HG02938 (cell line): ENCODE measurements around the gene GALNTL6.

Experiments used
- ATAC-seq: cut with Tn5 transposase; IDR thresholded peaks from one replicate; pipeline ENCODE4 v1.9.1; 2021; ENCODE audit warnings: mild to moderate bottlenecking, moderate library complexity; ENCODE audit not compliant: unreplicated experiment

GALNTL6 gene

DNA sequence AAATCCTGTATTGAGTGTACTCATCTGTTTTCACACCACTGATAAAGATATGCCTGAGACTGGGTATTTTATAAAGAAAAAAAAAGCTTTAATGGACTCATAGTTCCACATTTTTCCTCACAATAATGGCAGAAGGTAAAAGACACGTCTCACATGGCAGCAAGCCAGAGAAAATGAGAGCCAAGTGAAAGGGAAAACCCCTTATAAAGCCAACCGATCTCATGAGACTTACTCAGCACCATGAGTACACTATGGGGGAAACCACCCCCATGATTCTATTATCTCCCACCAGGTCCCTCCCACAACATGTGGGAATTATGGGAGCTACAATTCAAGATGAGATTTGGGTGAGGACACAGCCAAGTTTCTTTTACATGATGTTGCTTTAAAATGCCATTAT, 171.9 kb downstream of the GALNTL6 start:
- ATAC-seq: no peak

DNA sequence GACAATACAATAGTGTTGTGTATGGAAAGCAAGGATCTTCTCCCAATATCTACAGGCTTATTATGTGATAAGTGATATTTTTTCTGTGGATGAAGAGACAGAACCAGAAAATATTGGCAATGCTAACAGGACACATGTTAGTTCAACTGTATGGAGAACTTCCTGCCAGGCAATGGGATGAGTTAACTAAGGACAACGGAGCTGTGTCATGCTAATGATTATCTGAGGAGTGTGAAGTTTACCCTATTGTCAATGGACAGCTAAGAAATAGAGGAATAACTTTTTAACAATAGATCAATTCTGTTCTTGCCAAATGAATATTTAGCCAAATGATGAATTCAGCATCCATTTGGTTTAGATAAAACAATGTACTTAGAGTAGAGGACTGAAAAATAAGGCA, 180.0 kb downstream of the GALNTL6 start:
- ATAC-seq: no peak

DNA sequence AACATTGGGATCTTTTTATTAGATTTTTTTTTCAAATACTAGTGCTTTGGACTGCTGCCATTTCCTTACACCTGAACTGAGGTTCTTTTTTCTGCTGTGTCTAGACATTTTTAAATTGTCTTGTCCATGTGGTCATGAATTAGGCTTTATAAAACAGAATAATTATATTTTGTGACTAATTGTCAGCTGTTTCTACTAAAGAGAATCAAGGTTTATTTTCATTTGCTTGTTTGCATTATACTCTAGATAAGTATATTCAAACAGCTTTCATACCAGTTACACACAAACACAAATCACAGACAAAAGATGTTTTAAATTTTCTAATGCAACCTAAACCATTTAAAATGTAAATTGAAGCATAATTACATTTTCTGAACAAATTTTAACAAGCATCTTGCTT, 194.7 kb downstream of the GALNTL6 start:
- no peak for ATAC-seq

DNA sequence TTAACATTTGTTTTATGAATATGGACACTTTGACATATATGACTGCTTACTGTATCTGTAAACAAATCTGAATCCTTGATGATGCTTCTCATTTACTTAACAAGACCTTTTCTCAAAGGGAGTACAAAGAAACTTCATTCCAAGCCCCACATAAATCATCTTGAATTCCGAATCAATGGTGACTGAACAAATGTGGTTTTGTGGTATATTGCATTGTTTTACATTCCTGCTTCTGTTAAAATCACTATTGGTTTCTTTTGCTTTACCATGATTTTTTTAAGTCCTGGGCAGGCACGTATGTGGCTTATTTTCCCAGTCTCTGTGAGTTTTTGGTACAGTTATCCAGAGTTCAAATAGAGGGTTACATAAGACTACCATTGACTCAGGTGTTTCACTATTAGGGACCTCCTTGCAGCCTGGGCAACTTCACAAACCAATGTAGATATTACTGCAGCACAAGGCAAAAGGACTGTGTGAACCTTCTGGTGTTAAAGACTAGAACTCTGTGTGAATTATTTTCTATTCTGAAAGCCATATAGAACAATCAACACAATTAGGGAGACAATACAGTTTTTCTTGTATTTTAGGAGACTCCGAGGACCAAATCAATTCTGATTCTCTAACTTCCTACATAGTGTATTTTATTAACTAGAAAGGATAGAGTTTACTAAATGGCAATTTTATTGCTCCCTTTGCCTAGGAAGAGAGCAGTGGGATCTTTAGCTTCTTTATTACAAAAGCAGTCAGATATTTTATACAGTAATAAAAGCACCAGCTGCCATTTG, 196.4 kb downstream of the GALNTL6 start:
- ATAC-seq: no peak

DNA sequence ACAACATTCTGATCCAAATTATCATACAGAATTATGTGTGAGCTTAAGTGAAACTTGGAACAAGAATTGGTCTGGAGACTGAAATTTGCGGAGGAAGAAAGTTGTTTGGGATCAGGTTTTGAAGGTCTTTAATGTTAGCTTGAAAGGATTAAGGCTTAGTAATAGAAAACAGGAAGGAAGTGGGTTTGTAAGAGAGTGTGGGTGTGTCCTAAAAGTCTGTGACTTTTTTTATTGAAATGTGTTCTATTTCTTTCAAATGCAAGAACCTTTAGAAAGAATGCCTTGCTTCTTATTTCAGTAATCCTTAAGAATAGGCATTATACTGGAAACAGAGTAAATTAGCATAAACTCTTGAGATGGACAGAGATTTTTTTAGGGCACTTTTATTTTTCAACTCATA, 198.0 kb downstream of the GALNTL6 start:
- ATAC-seq: no peak

DNA sequence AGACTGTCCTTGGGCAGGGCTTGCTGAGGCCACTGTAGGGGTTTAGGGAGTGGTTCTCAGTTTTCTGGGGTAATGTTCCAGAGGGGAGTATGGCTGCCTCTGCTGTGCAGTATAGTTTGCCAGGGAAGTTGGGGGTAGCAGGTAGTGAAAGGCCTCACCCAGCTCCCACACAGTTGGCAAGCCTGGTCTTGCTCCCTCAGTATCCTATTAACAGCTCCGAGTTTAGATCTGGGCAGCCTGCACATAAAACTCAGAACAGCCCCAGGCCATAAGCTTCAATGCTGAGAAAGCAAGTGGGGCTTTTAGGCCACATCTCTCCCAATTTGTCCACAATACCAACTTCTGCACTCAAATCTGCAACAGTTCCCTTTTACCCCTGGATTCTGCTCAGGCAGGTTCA, 205.2 kb downstream of the GALNTL6 start:
- ATAC-seq: no peak

DNA sequence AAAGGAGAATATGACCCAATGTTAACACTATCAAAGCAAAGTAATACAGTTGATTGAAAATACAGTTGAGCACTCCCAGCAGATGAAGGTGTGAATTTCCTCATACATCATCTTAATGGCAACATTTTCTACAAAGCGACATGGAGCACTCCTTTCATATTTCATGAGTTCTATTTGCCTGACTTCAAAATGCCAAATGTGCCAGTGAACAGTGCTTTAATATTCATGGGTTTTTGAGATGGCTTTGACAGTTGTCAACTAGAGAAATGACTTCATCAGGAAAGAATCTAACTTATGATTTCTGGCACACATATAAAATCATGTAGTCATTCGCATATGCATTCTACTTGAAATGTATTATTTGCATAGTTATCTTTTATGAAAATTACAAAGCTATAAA, 222.4 kb downstream of the GALNTL6 start:
- no peak for ATAC-seq

DNA sequence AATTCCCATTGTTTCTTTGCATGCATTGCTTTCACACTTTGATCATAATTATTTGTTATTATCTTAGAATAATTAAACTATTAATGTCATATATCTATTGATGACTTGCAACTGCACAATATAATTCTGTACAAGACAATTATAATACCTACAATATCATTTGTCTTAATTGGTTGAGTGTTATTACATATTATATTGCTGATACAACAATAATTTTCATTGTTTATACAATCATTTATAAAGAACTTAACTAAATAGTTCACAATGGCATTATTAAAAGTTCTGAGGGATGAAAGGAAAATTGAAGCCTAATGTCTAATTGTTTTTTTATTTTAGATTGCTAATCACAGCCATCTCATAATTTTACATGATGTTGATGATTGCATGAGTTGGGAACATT, 227.6 kb downstream of the GALNTL6 start:
- ATAC-seq: no peak

DNA sequence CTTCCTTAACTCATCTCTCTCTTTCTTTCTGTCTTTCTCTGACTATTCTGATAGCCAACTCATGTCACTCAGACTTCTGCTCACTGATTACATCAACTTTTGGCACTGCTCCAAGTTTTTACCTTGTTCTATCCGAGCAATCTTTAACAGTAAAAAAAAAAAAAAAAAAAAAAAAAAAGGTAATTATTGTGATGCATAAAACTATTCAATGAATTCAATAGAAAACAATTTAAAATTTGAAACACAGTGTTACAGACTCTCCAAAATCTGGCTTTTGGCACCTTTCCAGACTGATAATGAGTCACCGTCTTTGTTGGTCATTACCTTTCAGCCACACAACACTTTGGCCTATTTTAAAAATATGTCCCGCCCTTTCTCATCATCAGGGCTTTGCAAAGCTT, 229.5 kb downstream of the GALNTL6 start:
- no peak for ATAC-seq

DNA sequence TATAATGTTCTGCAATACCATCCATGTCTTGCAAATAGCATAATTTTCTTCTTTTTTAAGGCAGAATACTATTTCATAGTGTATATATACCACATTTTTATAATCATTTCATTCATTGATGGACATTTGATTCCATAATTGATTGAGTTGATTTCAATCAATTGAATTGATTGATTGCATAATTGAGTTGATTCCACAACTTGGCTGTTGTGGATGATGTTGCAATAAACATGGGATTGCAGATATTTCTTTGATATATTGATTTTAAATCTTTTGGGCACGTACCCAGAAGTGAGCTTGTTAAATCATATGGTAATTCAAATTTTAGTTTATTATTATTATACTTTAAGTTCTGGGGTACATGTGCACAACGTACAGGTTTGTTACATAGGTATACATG, 232.8 kb downstream of the GALNTL6 start:
- ATAC-seq: no peak

DNA sequence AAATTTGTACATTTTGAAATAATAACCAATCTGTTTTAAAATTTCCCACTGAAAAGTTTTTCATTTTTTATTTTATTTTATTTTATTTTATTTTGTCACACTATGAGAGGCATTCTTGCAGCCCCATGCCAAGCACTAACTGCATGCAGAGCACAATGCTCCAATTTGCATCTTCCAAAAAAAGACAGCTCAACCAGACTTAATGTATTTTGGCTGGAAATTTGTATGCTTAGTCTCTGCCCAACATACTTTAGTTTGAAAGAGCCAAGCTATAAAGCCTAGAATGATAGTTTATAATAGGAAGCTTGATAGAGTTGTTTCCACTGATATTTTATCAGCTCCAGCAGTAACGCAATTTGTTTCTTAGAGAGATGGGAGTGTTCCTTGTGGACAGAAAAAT, 235.5 kb downstream of the GALNTL6 start:
- no peak for ATAC-seq

DNA sequence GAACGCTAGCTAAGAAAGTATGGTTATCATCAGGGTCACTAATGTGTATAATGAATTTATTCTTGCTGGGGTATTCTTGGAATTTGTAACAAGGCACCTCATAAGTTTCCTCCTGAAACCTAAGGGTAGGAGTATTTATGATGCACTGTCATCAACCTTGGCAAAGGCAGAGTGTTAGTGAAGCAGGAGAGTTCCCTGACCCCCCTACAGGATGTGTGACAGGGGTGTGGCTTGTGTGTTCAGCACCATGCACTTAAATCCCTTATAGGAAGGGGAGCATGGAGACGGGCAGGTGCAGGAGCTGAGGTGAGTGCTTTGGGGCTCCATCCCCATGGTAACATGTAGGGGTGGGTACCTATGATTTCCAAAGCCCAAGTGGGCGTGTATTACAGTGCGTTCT, 237.7 kb downstream of the GALNTL6 start:
- ATAC-seq: no peak

DNA sequence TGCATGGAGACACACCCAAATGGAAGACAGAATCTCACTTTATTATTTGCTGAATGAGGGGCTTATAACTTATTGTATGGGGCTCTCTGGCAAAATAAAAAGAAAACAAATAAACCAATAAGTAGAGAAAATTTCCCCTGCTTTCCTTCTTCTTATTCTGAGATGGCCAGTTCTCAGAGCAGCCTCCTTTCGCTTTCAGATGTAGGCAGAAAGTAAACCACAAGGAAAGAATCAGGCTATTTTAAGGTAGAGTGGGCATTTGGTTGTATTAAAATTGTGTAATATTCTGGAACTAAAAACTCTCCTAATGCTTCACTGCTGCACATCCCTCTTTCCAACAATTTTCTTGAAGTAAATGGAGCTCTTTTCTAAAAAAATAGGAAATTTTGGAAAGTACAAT, 241.8 kb downstream of the GALNTL6 start:
- peak; percentile 85 for ATAC-seq

DNA sequence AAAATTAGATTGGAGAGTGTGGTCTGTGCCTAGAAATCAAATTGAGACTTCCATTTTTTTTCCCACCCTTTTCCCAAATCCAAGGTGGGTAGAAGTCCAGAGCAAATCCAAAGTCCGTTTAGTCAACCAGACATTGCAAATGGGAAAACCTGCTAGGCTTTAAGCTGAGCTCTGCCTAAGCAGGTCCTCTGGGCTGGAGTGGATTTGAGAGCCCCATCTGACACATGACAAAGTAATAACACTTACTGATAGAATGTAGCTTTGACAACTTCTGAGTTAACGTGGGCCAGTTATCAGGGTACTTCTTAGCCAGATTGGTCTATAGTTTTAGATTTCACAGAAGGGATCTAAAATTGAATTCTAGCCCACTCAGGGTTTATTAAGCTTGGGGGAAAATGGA, 242.3 kb downstream of the GALNTL6 start:
- ATAC-seq: no peak

DNA sequence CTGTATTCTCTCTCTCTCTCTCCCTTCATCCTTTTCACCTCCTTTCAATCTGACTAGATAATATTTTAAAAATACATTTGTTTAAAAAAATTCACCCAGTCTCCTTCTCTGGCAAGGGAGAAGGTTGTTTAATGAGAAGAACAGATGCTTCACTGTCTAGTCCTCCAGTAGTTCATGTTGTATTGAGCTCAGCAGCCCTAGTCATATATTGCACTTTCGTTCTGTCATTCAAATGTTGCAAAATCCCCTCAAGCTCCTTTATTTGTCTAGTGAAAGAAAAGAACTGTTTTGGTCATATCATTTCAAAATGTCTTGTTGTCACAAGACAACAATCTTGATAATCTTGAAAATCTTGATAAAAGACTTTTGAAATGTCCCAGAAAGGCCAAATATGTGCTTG, 248.0 kb downstream of the GALNTL6 start:
- peak; percentile 59 for ATAC-seq

DNA sequence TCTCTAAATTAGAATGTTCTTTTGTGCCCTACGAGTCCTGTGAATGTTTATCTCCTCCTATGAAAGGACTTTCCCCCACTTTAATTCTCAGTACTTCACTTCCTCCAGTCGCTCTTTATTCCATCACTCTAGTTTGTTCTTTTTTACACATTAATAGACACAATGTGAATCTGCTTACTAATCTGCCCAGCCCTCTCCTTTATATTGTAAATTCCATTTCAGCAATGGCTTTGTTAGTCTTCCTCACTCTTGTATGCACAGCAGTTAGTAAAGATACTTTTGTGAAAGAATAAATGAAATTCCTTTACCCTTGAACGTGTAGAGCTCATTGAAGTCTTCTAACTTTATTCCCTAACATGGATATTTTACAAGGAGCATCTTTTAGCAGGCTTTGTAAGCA, 255.3 kb downstream of the GALNTL6 start:
- no peak for ATAC-seq

DNA sequence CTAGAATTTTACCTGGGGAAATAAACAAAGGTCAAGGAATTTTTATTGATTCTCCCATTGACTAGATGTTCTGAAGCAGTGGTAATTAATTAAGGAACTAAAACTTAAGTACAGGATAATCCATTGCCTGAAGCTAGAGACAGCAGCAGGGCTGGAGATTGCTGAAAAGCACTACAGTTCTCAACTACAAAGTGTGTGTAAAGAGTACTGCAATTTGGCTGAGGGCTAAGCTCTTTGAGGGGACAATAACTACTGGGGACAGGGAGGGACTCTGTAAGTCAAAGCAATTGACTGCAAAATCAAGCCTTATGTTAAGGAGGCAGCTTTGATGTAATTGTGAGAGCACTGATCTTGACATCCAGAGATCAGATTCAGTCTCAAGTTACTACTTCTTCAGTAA, 260.4 kb downstream of the GALNTL6 start:
- ATAC-seq: no peak

DNA sequence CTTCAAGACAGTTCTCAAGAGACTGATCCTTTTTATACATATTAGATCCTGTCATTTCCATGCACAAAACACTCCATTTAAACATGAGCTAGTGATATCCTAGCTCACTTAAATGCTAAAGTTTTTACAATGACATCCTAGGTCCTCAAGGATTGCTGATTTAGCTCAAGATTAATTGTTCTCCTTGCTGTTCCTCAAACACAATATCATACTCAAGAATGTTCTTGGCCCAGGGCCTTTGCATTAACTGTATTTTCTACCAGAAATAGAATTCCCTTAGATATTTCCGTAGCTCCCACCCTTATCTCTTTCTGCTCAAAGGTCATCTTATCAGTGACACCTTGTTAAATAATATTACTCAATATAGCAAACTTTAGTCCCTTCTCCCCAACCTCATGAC, 270.1 kb downstream of the GALNTL6 start:
- no peak for ATAC-seq

DNA sequence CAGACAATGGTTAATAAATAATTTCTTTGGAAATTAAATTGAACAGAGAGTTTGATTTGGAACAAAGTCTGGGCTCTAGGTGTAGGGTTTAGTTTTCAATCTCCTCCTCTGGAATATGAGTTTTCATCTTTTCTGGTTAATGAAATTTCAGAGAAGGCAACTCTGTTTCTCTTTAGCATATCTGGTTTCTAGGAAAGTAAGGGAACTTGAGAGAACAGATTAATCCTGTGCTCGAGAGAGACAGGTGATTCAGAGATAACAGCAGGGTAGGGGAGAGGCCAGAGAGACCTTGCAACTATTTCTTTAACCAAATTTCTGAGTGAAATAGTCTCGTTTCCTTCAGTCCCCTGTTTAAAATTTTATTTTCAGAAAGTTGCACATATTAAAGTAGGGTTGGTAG, 275.4 kb downstream of the GALNTL6 start:
- ATAC-seq: no peak

DNA sequence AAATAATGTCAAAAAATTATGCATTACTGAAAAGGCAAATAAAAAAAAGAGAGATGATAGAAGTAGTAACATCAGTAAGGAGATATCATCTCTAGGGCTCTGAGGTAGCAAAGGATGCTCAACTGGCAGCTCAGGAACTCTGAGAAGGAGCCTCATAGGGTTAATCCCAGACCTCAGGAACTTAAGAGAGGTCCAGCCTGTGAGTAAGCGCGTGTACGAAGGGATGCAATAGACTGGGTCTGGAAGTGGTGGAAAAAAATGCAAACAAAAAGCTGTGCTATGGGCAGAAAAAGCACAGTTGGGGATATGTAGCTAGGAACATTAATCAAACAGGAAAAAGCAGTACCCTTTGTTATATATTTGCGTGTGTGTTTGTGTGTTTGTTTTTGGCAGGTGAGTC, 282.0 kb downstream of the GALNTL6 start:
- ATAC-seq: no peak

DNA sequence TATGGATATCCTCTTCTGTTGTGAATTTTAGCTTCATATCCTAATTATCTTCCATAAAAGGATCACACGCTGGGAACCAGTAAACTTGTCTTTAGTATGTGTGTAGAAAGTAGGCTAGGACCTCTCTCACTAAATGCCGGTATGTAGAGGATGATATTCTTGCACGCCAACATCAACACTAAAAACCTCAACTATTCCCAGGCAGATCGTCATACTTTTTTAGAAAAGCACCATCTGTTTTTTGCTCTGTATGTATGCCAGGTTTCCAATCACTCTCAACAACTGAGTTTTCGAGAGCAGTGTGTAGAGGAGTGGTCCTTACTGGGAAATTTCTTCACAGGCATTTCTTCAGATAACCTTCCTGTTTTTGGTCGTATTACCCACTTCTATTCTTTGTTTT, 283.6 kb downstream of the GALNTL6 start:
- ATAC-seq: no peak

DNA sequence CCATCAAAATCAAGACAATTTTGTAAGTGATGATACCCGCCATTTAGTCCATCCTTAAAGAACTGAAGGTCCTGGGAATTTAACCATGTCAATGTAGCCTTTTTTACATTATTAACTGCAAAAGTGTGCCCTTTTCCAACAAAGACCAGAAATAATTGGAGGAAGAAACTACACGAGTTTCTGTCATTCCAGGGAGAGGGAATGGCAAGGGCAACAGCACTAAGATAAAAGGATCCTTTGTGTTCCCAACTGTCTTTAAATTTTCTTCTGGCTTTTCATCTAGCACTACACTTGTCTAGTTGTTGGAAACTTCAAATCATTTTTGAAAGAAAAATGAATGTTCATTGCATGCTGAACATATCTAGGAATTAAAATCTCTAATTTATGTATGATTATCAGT, 286.2 kb downstream of the GALNTL6 start:
- no peak for ATAC-seq

DNA sequence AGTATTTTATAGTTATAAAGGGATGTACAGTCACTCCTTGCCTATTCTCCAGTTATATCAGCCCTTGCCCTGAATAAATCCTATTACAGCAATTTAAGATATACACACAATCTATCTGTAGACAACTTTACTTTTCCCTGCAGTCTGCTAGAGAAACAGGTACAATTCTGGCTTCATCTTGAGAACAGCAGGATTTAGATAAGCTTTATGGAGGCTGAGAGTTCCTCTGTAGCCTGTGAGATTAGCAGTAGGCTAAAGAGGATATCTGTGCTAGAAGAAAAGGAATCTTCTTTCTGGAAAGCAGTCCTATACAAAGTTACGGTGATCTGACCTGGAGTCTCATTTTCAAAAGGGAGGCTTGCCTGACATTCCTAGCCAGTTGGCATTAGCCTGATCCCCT, 290.3 kb downstream of the GALNTL6 start:
- no peak for ATAC-seq
